Mesendoderm (in vitro differentiated cells): ENCODE results near the gene ZNF384.

Experiments
- DNase-seq: peaks from one replicate; pipeline ENCODE4 v3.0.0; 2013
- H2AK5ac ChIP-seq: 2 replicates; pipeline ENCODE4 v1.6.1; 2013; ENCODE audit warnings: low read length, inconsistent platforms
- H2BK120ac ChIP-seq: 2 replicates; pipeline ENCODE4 v1.6.1; 2013; ENCODE audit warnings: low read depth, mild to moderate bottlenecking, low read length, moderate library complexity, mixed read lengths
- H2BK15ac ChIP-seq: replicated peaks from 2 replicates; pipeline ENCODE4 v1.6.1; 2013; ENCODE audit warnings: low read depth, mild to moderate bottlenecking, moderate library complexity
- H2BK5ac ChIP-seq: 2 replicates; pipeline ENCODE4 v1.6.1; 2013; ENCODE audit warnings: low read length, inconsistent platforms
- H3K18ac ChIP-seq: 2 replicates; pipeline ENCODE4 v1.6.1; 2013; ENCODE audit warnings: mild to moderate bottlenecking, low read length, mixed read lengths
- H3K23ac ChIP-seq: one replicate; pipeline ENCODE4 v1.6.1; 2013; ENCODE audit warnings: low read length
- H3K27ac ChIP-seq: 2 replicates; pipeline ENCODE4 v1.5.1; 2013; ENCODE audit warnings: low read depth, mild to moderate bottlenecking, inconsistent platforms, low read length, moderate library complexity
- H3K27me3 ChIP-seq: 2 replicates; pipeline ENCODE4 v1.6.1; 2013; ENCODE audit warnings: low read length, control low read depth, mild to moderate bottlenecking, inconsistent platforms; ENCODE audit not compliant: insufficient read depth, poor library complexity
- H3K36me3 ChIP-seq: 2 replicates; pipeline ENCODE4 v1.6.1; 2013; ENCODE audit warnings: low read length, inconsistent platforms; ENCODE audit not compliant: control insufficient read depth, insufficient read depth
- H3K4ac ChIP-seq: one replicate; pipeline ENCODE4 v1.6.1; 2013; ENCODE audit warnings: low read depth, mild to moderate bottlenecking, low read length, moderate library complexity
- H3K4me1 ChIP-seq: 2 replicates; pipeline ENCODE4 v1.6.1; 2013; ENCODE audit warnings: low read depth, low read length, inconsistent platforms; ENCODE audit not compliant: control insufficient read depth
- H3K4me2 ChIP-seq: 2 replicates; pipeline ENCODE4 v1.6.1; 2013; ENCODE audit warnings: low read length
- H3K4me3 ChIP-seq: 2 replicates; pipeline ENCODE4 v1.5.1; 2013; ENCODE audit warnings: mild to moderate bottlenecking, low read length
- H3K56ac ChIP-seq: one replicate; pipeline ENCODE4 v1.6.1; 2013; ENCODE audit warnings: low read length
- H3K79me1 ChIP-seq: 2 replicates; pipeline ENCODE4 v1.6.1; 2013; ENCODE audit warnings: low read length, inconsistent platforms
- H3K79me2 ChIP-seq: 2 replicates; pipeline ENCODE4 v1.6.1; 2013; ENCODE audit warnings: mild to moderate bottlenecking, low read length; ENCODE audit not compliant: control insufficient read depth, insufficient read depth
- H3K9ac ChIP-seq: 2 replicates; pipeline ENCODE4 v1.6.1; 2013; ENCODE audit warnings: low read length, inconsistent platforms
- H4K5ac ChIP-seq: one replicate; pipeline ENCODE4 v1.6.1; 2013; ENCODE audit warnings: low read length
- H4K8ac ChIP-seq: one replicate; pipeline ENCODE4 v1.6.1; 2013; ENCODE audit warnings: low read depth, mild to moderate bottlenecking, control low read depth, low read length, moderate library complexity
- WGBS: extraction: QIAGEN DNeasy Blood & Tissue Kit; methylation state at CpG from one replicate; pipeline ENCODE4 v1.1.7; 2013; ENCODE audit warnings: low lambda C conversion rate, missing lambda C conversion rate; ENCODE audit not compliant: insufficient coverage; ENCODE audit errors: extremely low coverage; 5-methylcytosine and 5-hydroxymethylcytosine counted together

Gene ZNF384

GRCh38 chr12:6632026-6632983 is 56.9 kb downstream of the ZNF384 start:
- Histone ChIP-seq H4K8ac (no peak overlapping the region), H2AK5ac (no peak overlapping the region), H3K9ac (no peak overlapping the region), H3K36me3 (no peaks in the 10 kb centered on the region), H2BK5ac (no peak overlapping the region), H3K18ac (no peak overlapping the region), H3K27ac (no peak overlapping the region), H2BK15ac (no peak overlapping the region), H3K23ac (peak overlapping the region; percentile 45), H3K4me3 (no peak overlapping the region), H3K4ac (no peak overlapping the region), H2BK120ac (no peak overlapping the region), H3K79me1 (no peaks in the 10 kb centered on the region), H3K79me2 (no peaks in the 10 kb centered on the region), H3K56ac (peak overlapping the region; percentile 67), H4K5ac (no peak overlapping the region), H3K27me3 (no peaks in the 10 kb centered on the region), H3K4me1 (peaks cover 8% of the 10 kb centered on the region), H3K4me2 (no peak overlapping the region)
- no CpG with 5 or more reads among the region's 21 CpGs for WGBS
- no peak for DNase-seq

DNA sequence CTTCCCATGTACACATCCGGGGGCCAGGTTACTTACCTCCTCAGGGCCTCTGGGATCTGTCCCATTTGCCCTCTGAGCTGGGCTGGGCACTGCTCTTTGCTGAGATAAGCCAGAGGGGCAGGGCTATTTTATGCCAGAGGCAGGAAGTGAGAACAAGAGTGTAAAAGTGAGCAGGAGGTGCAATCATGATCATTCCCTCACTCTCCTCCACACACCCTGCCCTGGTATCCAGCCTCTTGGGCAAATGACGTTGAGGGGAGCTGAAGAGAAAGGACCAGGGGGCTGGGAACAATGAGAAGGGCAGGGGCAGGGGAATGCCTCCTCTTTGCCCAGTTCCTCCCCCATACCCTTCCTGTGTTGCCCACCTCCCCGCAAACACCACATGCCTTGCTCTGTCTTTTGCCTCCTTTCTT is 57.6 kb downstream of the ZNF384 start:
- Histone ChIP-seq H3K23ac (no peak overlapping the region), H3K27me3 (no peaks in the 10 kb centered on the region), H3K27ac (no peak overlapping the region), H3K4me2 (no peak overlapping the region), H4K8ac (no peak overlapping the region), H2BK120ac (no peak overlapping the region), H2AK5ac (no peak overlapping the region), H3K36me3 (no peaks in the 10 kb centered on the region), H3K4me3 (no peak overlapping the region), H3K4ac (no peak overlapping the region), H2BK5ac (no peak overlapping the region), H4K5ac (no peak overlapping the region), H3K9ac (no peak overlapping the region), H3K79me1 (no peaks in the 10 kb centered on the region), H3K18ac (no peak overlapping the region), H2BK15ac (no peak overlapping the region), H3K79me2 (no peaks in the 10 kb centered on the region), H3K4me1 (peaks cover 8% of the 10 kb centered on the region), H3K56ac (peak overlapping the region; percentile 22)
- no CpG with 5 or more reads among the region's 3 CpGs for WGBS
- no peak for DNase-seq

GRCh38 chr12:6630736-6631135 is 58.4 kb downstream of the ZNF384 start:
- H2AK5ac ChIP-seq = no peak overlapping the region
- H4K5ac ChIP-seq = no peak overlapping the region
- no peak overlapping the region for H3K18ac ChIP-seq
- H2BK5ac ChIP-seq = no peak overlapping the region
- no peak overlapping the region for H3K9ac ChIP-seq
- no peak overlapping the region for H2BK120ac ChIP-seq
- no peaks in the 10 kb centered on the region for H3K36me3 ChIP-seq
- no peak overlapping the region for H2BK15ac ChIP-seq
- H3K4ac ChIP-seq = no peak overlapping the region
- H3K4me2 ChIP-seq = no peak overlapping the region
- WGBS = no CpG with 5 or more reads among the region's 5 CpGs
- H3K27me3 ChIP-seq = no peaks in the 10 kb centered on the region
- no peak overlapping the region for H3K4me3 ChIP-seq
- H3K79me2 ChIP-seq = no peaks in the 10 kb centered on the region
- no peaks in the 10 kb centered on the region for H3K79me1 ChIP-seq
- no peak overlapping the region for H4K8ac ChIP-seq
- H3K4me1 ChIP-seq = peaks cover 5% of the 10 kb centered on the region
- H3K27ac ChIP-seq = no peak overlapping the region
- no peak overlapping the region for H3K23ac ChIP-seq
- H3K56ac ChIP-seq = no peak overlapping the region
- no peak for DNase-seq

- H3K4ac ChIP-seq = no peak overlapping the region
- DNase-seq = no peak
- no peaks in the 10 kb centered on the region for H3K27me3 ChIP-seq
- H3K79me2 ChIP-seq = no peaks in the 10 kb centered on the region
- H3K4me3 ChIP-seq = no peak overlapping the region
- H4K8ac ChIP-seq = no peak overlapping the region
- H3K18ac ChIP-seq = no peak overlapping the region
- H3K79me1 ChIP-seq = no peaks in the 10 kb centered on the region
- H3K36me3 ChIP-seq = no peaks in the 10 kb centered on the region
- no peak overlapping the region for H2AK5ac ChIP-seq
- H3K9ac ChIP-seq = no peak overlapping the region
- no peak overlapping the region for H3K23ac ChIP-seq
- H3K56ac ChIP-seq = no peak overlapping the region
- H2BK120ac ChIP-seq = no peak overlapping the region
- H3K4me2 ChIP-seq = no peak overlapping the region
- no peak overlapping the region for H2BK15ac ChIP-seq
- H3K4me1 ChIP-seq = no peaks in the 10 kb centered on the region
- no peak overlapping the region for H2BK5ac ChIP-seq
- H4K5ac ChIP-seq = no peak overlapping the region
- no CpG with 5 or more reads among the region's 7 CpGs for WGBS
- no peak overlapping the region for H3K27ac ChIP-seq
Measured at GRCh38 chr12:6627616-6628015, 61.6 kb downstream of the ZNF384 start.

DNA sequence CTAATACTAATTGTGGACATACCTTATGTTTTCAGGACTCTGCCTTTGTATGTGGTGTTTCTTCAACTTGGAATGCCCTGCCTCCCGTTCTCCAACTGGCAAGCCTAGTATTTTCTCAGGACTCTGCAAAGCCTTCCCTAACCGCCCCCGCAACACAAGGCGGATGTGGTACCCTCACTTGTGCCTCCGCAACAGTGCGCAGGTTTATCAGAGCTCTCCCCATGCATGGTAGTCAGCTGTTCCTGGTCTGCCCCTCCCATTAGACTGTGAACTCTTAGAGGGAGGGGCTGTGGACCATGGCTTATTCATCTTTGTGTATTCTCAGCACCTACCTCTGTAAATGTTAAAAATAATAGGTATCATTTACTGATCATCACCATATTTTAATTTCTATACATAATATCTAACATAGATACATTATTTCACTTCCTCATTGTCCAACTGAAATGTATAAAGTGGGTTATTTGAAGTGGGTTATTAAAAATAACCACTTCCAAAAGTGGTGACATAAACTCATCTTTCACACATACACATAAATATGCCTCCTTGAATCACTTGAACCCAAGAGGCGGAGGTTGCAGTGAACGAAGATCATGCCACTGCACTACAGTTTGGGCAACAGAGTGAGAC is 62.4 kb downstream of the ZNF384 start:
- no peak overlapping the region for H2AK5ac ChIP-seq
- no peak overlapping the region for H3K23ac ChIP-seq
- H3K4ac ChIP-seq = no peak overlapping the region
- H3K4me1 ChIP-seq = no peaks in the 10 kb centered on the region
- no peaks in the 10 kb centered on the region for H3K36me3 ChIP-seq
- H3K79me1 ChIP-seq = no peaks in the 10 kb centered on the region
- no peak overlapping the region for H4K5ac ChIP-seq
- H3K18ac ChIP-seq = no peak overlapping the region
- no peaks in the 10 kb centered on the region for H3K79me2 ChIP-seq
- no CpG with 5 or more reads among the region's 8 CpGs for WGBS
- H3K4me3 ChIP-seq = no peak overlapping the region
- no peaks in the 10 kb centered on the region for H3K27me3 ChIP-seq
- no peak overlapping the region for H3K9ac ChIP-seq
- H3K56ac ChIP-seq = no peak overlapping the region
- H2BK15ac ChIP-seq = no peak overlapping the region
- no peak overlapping the region for H2BK120ac ChIP-seq
- H2BK5ac ChIP-seq = no peak overlapping the region
- no peak overlapping the region for H4K8ac ChIP-seq
- H3K4me2 ChIP-seq = no peak overlapping the region
- no peak overlapping the region for H3K27ac ChIP-seq
- DNase-seq = no peak
